ENCODE measurements around the gene SF3B2. TPM values are rescaled to one million over a fixed set of nuclear protein-coding genes. Genes with fewer than 3 reads are reported as not detected.
"Not testable (repeated sequence)": the region's sequence is repeated elsewhere in the genome, so short reads cannot be mapped to it uniquely, and the experiment has no call there.

SF3B2 gene
- total and polyA plus RNA-seq, 9 of the 15 experiments (the other 6 are each of a cell fraction or from before 2014, with no cell fraction given), result 58.3 to 248 (median 157) TPM

DNA sequence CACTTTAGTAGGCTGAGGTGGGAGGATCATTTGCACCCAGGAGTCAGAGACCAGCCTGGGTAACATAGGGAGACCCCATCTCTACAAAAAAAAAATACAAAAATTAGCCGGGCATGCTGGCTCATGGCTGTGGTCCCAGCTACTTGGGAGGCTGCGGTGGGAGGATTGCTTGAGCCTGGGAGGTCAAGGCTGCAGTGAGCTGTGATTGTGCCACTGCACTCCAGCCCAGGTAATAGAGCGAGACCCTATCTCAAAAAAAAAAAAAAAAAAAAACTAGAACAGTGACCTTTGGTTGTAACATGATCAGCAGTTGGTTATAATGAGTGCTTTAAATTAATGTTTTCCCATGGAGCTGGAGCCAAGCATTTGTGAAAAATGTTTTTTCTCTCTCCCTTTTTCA, 62.8 kb downstream of the SF3B2 start:
- H3K4me2 ChIP-seq (ENCODE audit: insufficient read depth, low read length); ATAC-seq; H4K20me1 ChIP-seq (replicated peaks; ENCODE audit: control insufficient read depth, insufficient read depth, low read length); intact Hi-C loops (cut with micrococcal nuclease); H3K27ac ChIP-seq (ENCODE audit: extremely low read depth, low read depth, low read length); H3K79me2 ChIP-seq (ENCODE audit: control insufficient read depth, insufficient read depth, low read length); H3K36me3 ChIP-seq (ENCODE audit: control insufficient read depth, insufficient read depth, low read length); CTCF ChIA-PET (ENCODE audit: low intra/inter-chr PET ratio); H2AFZ ChIP-seq (ENCODE audit: low read depth, low read length); FAIRE-seq; H3K27me3 ChIP-seq (ENCODE audit: control insufficient read depth in 2 of 2, insufficient read depth in 2 of 2, low read length in 2 of 2); in situ Hi-C loops (cut with MboI); H3K9ac ChIP-seq (ENCODE audit: insufficient read depth in 1 of 2, low read depth in 2 of 2, low read length in 2 of 2); DNase-seq (ENCODE audit: extremely low read depth in 1 of 4, low spot score in 3 of 4); BruUV-seq (replicated peaks); H3K4me3 ChIP-seq; H3K9me3 ChIP-seq (replicated peaks; ENCODE audit: control insufficient read depth, insufficient read depth, low read depth, low read length); H3K9me1 ChIP-seq (ENCODE audit: control insufficient read depth, insufficient read depth, low read length): not testable (repeated sequence)
- POLR2A ChIA-PET, result interaction anchor here (0.6 to 1.6 kb wide), 4 partner anchors 9 to 108 kb away, joined by 3 to 12 read pairs (median 4); no protein-coding TSS in a partner anchor
- WGBS (ENCODE audit: insufficient coverage, low coverage, missing lambda C conversion rate), result 78% methylated on average over 2 of the region's 3 CpGs
- peaks cover 9 to 30% of the 10 kb centered on the region in 2 experiments; a peak in 4 of 5 replicates for H3K4me1 ChIP-seq (replicated peaks in 1 of 2; ENCODE audit: control insufficient read depth in 2 of 2, insufficient read depth in 2 of 2, low read length in 2 of 2)

DNA sequence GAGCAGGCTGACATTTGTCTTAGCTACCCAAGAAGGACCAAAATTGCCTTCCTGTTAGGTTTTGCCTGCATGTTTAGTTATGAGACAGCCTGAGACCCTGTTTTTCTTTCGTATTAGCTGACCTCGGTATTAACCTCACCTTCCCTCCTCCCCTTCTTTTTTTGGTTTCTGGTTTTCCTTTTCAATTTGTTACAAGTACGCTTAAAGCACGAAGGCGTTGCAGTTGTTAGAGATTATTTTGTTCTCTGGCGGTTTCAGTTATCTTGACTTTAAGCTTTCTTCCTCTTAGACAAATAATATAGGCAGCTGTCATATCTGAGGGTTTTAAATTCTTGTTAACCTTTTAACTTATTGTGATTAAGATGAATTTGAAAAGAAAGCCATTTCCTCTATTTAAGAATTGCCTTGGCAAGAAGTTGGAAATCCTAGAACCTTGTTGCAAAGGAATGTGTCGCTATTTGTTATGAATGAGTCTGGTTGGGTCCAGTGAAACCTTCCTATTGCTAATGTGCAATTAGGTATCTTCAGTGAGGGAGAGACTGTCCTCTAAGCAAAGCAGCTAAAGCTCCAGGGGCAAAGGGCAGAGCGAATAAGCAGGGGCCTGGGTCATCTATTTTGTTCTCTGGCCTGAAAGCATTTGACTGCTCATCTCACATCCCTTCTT, 63.6 kb downstream of the SF3B2 start:
- Histone ChIP-seq H3K27ac (ENCODE audit: extremely low read depth, low read depth, low read length) (no peak overlapping the region), H3K4me3 (no peak overlapping the region), H3K36me3 (ENCODE audit: control insufficient read depth, insufficient read depth, low read length) (no peaks in the 10 kb centered on the region), H3K79me2 (ENCODE audit: control insufficient read depth, insufficient read depth, low read length) (0 out of 3 replicates have a peak, but pooled peaks cover 2% of the 10 kb centered on the region), H3K9ac (ENCODE audit: insufficient read depth in 1 of 2, low read depth in 2 of 2, low read length in 2 of 2) (no peak overlapping the region; a peak in 1 of 4 replicates), H3K4me1 (replicated peaks in 1 of 2; ENCODE audit: control insufficient read depth in 2 of 2, insufficient read depth in 2 of 2, low read length in 2 of 2) (peaks cover 9 to 30% of the 10 kb centered on the region in 2 experiments; a peak in 4 of 5 replicates), H4K20me1 (replicated peaks; ENCODE audit: control insufficient read depth, insufficient read depth, low read length) (no peaks in the 10 kb centered on the region; the same call in 1 of the 2 replicates), H3K4me2 (ENCODE audit: insufficient read depth, low read length) (peak overlapping the region; percentile 33), H2AFZ (ENCODE audit: low read depth, low read length) (peak overlapping the region; percentile 28; the same call in 1 of the 2 replicates), H3K9me1 (ENCODE audit: control insufficient read depth, insufficient read depth, low read length) (no peaks in the 10 kb centered on the region), H3K9me3 (replicated peaks; ENCODE audit: control insufficient read depth, insufficient read depth, low read depth, low read length) (no peaks in the 10 kb centered on the region), H3K27me3 (ENCODE audit: control insufficient read depth in 2 of 2, insufficient read depth in 2 of 2, low read length in 2 of 2) (no peaks in the 10 kb centered on the region)
- 26% methylated on average over 8 of the region's 8 CpGs for WGBS (ENCODE audit: insufficient coverage, low coverage, missing lambda C conversion rate)
- no peak for TF ChIP-seq ETV6 (IDR thresholded peaks at IDR 0.05; ENCODE audit: borderline replicate concordance in 1 of 2, low read depth in 2 of 2, low read length in 1 of 2)
- TF ChIP-seq ETV6 (CRISPR knock-in tag; IDR thresholded peaks at IDR 0.05; ENCODE audit: borderline replicate concordance), result no peak
- TF ChIP-seq ZNF79 (CRISPR knock-in tag; IDR thresholded peaks at IDR 0.05; ENCODE audit: low read depth), result peak; percentile 100
- no peak for TF ChIP-seq PRMT5 (CRISPR knock-in tag; IDR thresholded peaks at IDR 0.05)
- TF ChIP-seq RREB1 (CRISPR knock-in tag; IDR thresholded peaks at IDR 0.05), result no peak
- CTCF ChIA-PET (ENCODE audit: low intra/inter-chr PET ratio), result no interaction called here
- no peak for DNase-seq (ENCODE audit: extremely low read depth in 1 of 4, low spot score in 3 of 4)
- intact Hi-C loops (cut with micrococcal nuclease) (no loop called here), in situ Hi-C loops (cut with MboI) (no loop called here)
- no peak for ATAC-seq
- POLR2A ChIA-PET, result interaction anchor here (0.6 to 1.6 kb wide), 8 partner anchors 9 to 617 kb away, joined by 3 to 12 read pairs (median 3); partner anchors contain the start of gene MALAT1
- FAIRE-seq, result no peak
- BruUV-seq (replicated peaks), result no TSS peak

Measured in K562 (cell line).